Right cardiac atrium (tissue), 5 donors: ENCODE measurements around the gene CYP2C19. TPM values are rescaled to one million over a fixed set of nuclear protein-coding genes. Genes with fewer than 3 reads are reported as not detected.
"Not testable (repeated sequence)": the region's sequence is repeated elsewhere in the genome, so short reads cannot be mapped to it uniquely, and the experiment has no call there.

Experiments
- ATAC-seq, 2 donors: fragments of 200-7000 bp; cut with Tn5 transposase; one replicate each; pipeline versions ENCODE4 v1.8.0 to v1.9.1; 2020; ENCODE audit warnings: moderate library complexity in 2 of 2, mild to moderate bottlenecking in 1 of 2
- DNase-seq, 3 donors: peaks; one replicate each; pipeline ENCODE4 v3.0.0-alpha.2; 2020
- H3K27ac ChIP-seq: one replicate; pipeline ENCODE4 v1.5.1; 2013; ENCODE audit warnings: mild to moderate bottlenecking, low read length, control low read depth, moderate library complexity
- H3K27me3 ChIP-seq: one replicate; pipeline ENCODE4 v1.6.1; 2013; ENCODE audit not compliant: control insufficient read depth, insufficient read depth
- H3K4me1 ChIP-seq: one replicate; pipeline ENCODE4 v1.6.1; 2013; ENCODE audit warnings: low read length; ENCODE audit not compliant: control insufficient read depth, insufficient read depth
- H3K4me3 ChIP-seq: one replicate; pipeline ENCODE4 v1.5.1; 2013; ENCODE audit warnings: low read length, control low read depth
- H3K9me3 ChIP-seq: one replicate; pipeline ENCODE4 v1.6.1; 2013; ENCODE audit warnings: low read length; ENCODE audit not compliant: control insufficient read depth
- WGBS: extraction: QIAGEN DNeasy Blood & Tissue Kit; methylation state at CpG from one replicate; pipeline ENCODE4 v1.1.7; 2013; 5-methylcytosine and 5-hydroxymethylcytosine counted together
- intact Hi-C, 4 donors: fragments of 100-400 bp; cut with DNase I; formaldehyde crosslinking; loops; one replicate each; pipeline versions ENCODE4 v1.11.0 to v1.14.0; 2022 to 2023
- polyA plus RNA-seq: library from polyadenylated mRNA; stranded (reverse); fragments of 200-250 nt; gene quantifications from one replicate; pipeline ENCODE4 v1.2.3, GENCODE V29; 2013
- total RNA-seq, 4 donors: library from RNA; stranded (reverse); fragmentation: NEBNext Ultra II Directional; extraction: Animal tissue kit (Norgen Biotek cat#: 25700); gene quantifications; one replicate each; pipeline ENCODE4 v1.2.1, GENCODE V29; 2021
- donor health status: healthy with polysubstance abuse.
- donor health status: DM: no; HTN: yes; CAD: no.
- donor health status: DM: no; HTN: no; CAD: no.
- donor health status: DM: no; HTN: yes; CAD: no; lungs with severe emphysema.
- donor health status: DM: yes; HTN: yes; CAD: no.

CYP2C19 gene
- total and polyA plus RNA-seq, 5 donors: 0.05 TPM; not detected in 4

DNA sequence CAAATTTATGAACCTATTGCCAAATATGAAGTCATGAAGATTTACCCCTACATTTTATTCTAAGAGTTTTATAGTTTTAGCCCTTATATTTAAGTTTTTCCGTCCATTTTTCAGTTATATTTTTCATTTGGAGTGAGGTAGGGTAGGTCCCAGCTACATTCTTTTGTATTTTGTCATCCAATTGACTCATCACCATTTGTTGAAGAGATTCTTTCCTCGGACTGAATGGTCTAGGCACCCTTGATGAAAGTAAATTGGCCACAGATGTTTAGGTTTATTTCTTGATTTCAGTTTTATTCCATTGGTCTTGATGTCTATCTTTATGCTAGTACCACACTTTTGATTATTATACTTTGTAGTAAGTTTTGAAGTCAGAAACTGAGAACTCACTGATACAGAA, 22.7 kb downstream of the CYP2C19 start:
- H3K9me3 ChIP-seq: no peaks in the 10 kb centered on the region
- no peak overlapping the region for H3K4me3 ChIP-seq
- no peak for DNase-seq
- WGBS: 66% methylated on average over 2 of the region's 2 CpGs
- no peak for ATAC-seq
- no peaks in the 10 kb centered on the region for H3K4me1 ChIP-seq
- no peaks in the 10 kb centered on the region for H3K27me3 ChIP-seq
- intact Hi-C loops: no loop called here
- no peak overlapping the region for H3K27ac ChIP-seq

DNA sequence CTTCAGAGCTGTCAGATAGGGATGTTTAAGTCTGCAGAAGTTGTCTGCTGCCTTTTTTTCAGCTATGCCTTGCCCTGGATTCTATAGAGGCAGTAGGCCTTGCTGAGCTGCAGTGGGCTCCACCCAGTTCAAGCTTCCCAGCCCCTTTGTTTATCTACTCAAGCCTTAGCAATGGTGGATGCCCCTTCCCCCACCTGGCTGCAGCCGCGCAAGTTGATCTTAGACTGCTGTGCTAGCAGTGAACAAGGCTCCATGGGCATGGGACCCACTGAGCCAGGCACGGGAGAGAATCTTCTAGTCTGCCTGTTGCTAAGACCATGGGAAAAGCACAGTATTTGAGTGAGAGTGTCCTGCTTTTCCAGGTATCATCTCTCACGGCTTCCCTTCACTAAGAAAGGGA, 38.1 kb downstream of the CYP2C19 start:
- intact Hi-C loops, H3K27ac ChIP-seq, ATAC-seq, H3K27me3 ChIP-seq, DNase-seq, H3K4me3 ChIP-seq, H3K4me1 ChIP-seq, H3K9me3 ChIP-seq: not testable (repeated sequence)
- WGBS: 78% methylated on average over 4 of the region's 4 CpGs

DNA sequence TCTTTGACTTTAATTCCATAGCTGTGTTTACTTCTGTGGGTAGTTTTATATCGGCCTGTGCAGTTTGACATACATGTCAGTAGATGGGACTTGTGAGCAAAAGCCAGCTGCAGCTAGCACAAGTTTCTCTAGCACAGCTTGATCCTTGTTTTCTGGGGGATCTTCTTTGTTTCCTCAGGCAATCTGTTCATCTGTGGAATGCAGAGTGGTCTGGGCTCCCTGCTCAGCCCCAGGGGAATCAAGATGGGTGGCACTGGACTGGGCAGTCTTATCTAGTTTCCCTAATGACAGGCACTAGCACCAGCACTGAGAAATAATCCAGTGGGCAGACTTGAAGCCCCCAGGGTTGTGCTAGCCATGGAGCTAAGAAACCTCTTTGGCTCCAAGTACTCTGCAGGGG, 40.8 kb downstream of the CYP2C19 start:
- 58% methylated on average over 1 of the region's 1 CpG for WGBS
- Histone ChIP-seq H3K4me1 (no peaks in the 10 kb centered on the region), H3K9me3 (no peaks in the 10 kb centered on the region), H3K27me3 (no peaks in the 10 kb centered on the region), H3K27ac (no peak overlapping the region), H3K4me3 (no peak overlapping the region)
- intact Hi-C loops: no loop called here
- ATAC-seq (no peak), DNase-seq (no peak)

DNA sequence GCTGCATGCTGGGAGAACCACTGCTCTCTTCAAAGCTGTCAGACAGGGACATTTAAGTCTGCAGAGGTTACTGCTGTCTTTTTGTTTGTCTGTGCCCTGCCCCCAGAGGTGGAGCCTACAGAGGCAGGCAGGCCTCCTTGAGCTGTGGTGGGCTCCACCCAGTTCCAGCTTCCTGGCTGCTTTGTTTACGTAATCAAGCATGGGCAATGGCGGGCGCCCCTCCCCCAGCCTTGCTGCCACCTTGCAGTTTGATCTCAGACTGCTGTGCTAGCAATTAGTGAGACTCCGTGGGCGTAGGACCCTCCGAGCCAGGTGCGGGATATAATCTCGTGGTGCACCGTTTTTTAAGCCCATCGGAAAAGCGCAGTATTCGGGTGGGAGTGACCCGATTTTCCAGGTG, 67.5 kb downstream of the CYP2C19 start:
- 79% methylated on average over 12 of the region's 13 CpGs for WGBS
- DNase-seq: peak in 1 of 3 donors; percentile 21
- ATAC-seq, intact Hi-C loops, H3K9me3 ChIP-seq, H3K27me3 ChIP-seq, H3K4me1 ChIP-seq, H3K4me3 ChIP-seq, H3K27ac ChIP-seq: not testable (repeated sequence)

DNA sequence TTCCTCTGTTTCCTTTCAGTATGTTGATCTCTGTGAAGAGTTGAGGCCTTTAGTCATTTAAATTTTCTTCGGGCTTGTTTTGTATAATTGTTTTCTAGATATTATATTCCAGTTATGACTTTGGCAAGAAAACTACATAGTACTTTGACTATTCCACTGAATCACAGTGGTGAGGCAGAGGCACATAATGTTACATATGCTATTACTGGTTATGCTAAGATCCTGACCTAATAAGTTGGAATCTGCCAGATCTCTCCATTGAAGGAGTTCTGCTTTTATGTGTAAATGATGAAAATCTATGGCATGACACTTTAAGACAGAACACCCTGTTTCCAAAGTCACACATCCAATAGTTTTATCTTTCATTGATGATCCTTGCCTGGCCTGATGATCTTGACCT, 83.7 kb downstream of the CYP2C19 start:
- H3K4me3 ChIP-seq: no peak overlapping the region
- DNase-seq (no peak), ATAC-seq (no peak)
- H3K9me3 ChIP-seq: no peaks in the 10 kb centered on the region
- no peaks in the 10 kb centered on the region for H3K4me1 ChIP-seq
- no peak overlapping the region for H3K27ac ChIP-seq
- no peaks in the 10 kb centered on the region for H3K27me3 ChIP-seq
- intact Hi-C loops: no loop called here
- WGBS: 45% methylated on average over 1 of the region's 1 CpG

DNA sequence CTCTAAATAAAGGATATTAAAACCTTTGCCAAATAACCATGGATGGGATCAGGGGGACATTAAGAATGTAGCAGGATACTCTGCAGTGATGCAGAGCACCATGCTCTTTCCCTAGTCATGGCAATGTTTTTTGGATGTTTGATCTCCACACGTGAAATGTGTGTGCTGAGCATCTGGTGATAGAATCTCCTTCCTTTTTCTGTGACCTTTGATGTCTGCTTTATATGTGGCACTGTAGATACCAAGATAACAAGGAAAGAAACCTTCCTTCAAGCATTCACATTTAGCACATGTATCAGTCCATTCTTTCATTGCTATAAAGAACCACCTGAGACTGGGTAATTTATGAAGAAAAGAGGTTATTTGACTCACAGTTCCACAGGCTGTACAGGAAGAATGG, 88.3 kb downstream of the CYP2C19 start:
- H3K4me1 ChIP-seq: no peaks in the 10 kb centered on the region
- H3K27ac ChIP-seq: no peak overlapping the region
- H3K9me3 ChIP-seq: no peaks in the 10 kb centered on the region
- ATAC-seq (no peak), DNase-seq (no peak)
- H3K4me3 ChIP-seq: no peak overlapping the region
- intact Hi-C loops: no loop called here
- 33% methylated on average over 1 of the region's 1 CpG for WGBS
- H3K27me3 ChIP-seq: no peaks in the 10 kb centered on the region

DNA sequence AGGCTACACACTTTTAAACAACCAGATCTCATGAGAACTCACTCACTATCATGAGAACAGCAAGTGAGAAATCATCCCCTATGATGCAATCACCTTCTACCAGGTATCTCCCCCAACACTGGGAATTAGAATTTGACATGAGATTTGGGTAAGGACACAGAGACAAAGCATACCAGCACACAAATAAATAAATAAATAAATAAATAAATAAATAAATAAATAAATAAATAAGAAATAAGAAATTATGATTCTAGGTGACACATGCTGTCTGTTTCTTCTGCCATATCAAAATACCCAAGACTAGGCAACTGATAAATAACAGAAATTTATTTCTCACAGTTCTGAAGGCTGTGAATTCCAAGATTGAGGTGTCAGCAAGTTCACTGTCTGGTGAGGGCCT, 88.8 kb downstream of the CYP2C19 start:
- H3K27me3 ChIP-seq: no peaks in the 10 kb centered on the region
- no peak overlapping the region for H3K4me3 ChIP-seq
- intact Hi-C loops: no loop called here
- ATAC-seq: no peak
- H3K4me1 ChIP-seq: no peaks in the 10 kb centered on the region
- no peaks in the 10 kb centered on the region for H3K9me3 ChIP-seq
- no peak for DNase-seq
- no peak overlapping the region for H3K27ac ChIP-seq

DNA sequence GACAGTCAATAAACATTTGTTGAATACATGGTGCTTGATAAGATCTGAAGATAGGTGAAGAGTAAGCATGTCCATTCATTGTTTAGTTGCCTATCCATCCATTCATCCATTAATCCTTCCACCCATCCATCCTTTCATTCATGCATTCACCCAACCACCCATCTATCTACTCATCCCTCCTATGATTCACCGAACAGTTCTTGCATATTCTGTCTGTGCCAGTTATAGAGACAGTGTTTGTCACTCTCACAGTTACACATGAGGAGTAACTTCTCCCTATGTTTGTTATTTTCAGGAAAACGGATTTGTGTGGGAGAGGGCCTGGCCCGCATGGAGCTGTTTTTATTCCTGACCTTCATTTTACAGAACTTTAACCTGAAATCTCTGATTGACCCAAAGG, 90.0 kb downstream of the CYP2C19 start:
- intact Hi-C loops: no loop called here
- H3K4me1 ChIP-seq: no peaks in the 10 kb centered on the region
- H3K27me3 ChIP-seq: no peaks in the 10 kb centered on the region
- no peaks in the 10 kb centered on the region for H3K9me3 ChIP-seq
- WGBS: 81% methylated on average over 3 of the region's 3 CpGs
- no peak overlapping the region for H3K27ac ChIP-seq
- ATAC-seq: no peak
- no peak for DNase-seq
- no peak overlapping the region for H3K4me3 ChIP-seq

DNA sequence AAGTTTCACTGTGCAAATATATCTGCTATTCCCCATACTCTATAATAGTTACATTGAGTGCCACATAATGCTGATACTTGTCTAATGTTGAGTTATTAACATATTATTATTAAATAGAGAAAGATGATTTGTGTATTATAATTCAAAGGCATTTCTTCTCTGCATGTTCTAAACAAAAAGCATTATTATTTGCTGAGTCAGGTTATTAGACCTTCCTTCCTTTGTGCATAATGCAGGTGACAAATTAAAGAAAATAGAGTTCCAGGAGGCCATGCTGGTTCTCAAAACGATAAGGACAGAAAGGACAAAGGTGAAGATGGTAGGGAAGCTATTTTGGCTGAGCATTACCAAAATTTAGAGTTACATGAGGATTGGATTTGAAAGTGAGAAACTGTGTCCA, 90.6 kb downstream of the CYP2C19 start:
- no peak overlapping the region for H3K27ac ChIP-seq
- no peaks in the 10 kb centered on the region for H3K27me3 ChIP-seq
- no peaks in the 10 kb centered on the region for H3K4me1 ChIP-seq
- no peak overlapping the region for H3K4me3 ChIP-seq
- WGBS: 54% methylated on average over 1 of the region's 1 CpG
- DNase-seq (no peak), ATAC-seq (no peak)
- intact Hi-C loops: no loop called here
- H3K9me3 ChIP-seq: no peaks in the 10 kb centered on the region

DNA sequence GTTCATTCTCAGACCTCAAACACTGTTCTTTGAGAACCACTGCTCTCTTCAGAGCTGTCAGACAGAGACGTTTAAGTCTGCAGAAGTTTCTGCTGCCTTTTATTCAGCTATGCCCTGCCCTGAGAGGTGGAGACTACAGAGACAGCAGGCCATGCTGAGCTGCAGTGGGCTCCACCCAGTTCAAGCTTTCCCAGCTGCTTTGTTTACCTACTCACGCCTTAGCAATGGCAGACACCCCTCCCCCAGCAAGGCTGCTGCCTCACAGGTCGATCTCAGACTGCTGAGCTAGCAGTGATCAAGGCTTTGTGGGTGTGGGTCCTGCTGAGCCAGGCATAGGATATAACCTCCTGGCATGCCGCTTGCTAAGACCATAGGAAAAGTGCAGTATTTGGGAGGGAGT, 95.5 kb downstream of the CYP2C19 start:
- H3K4me3 ChIP-seq: no peak overlapping the region
- no peak overlapping the region for H3K27ac ChIP-seq
- H3K27me3 ChIP-seq: no peaks in the 10 kb centered on the region
- WGBS: 46% methylated on average over 4 of the region's 4 CpGs
- no peaks in the 10 kb centered on the region for H3K4me1 ChIP-seq
- intact Hi-C loops: no loop called here
- ATAC-seq (no peak), DNase-seq (peak in 1 of 3 donors; percentile 10)
- H3K9me3 ChIP-seq: no peaks in the 10 kb centered on the region

DNA sequence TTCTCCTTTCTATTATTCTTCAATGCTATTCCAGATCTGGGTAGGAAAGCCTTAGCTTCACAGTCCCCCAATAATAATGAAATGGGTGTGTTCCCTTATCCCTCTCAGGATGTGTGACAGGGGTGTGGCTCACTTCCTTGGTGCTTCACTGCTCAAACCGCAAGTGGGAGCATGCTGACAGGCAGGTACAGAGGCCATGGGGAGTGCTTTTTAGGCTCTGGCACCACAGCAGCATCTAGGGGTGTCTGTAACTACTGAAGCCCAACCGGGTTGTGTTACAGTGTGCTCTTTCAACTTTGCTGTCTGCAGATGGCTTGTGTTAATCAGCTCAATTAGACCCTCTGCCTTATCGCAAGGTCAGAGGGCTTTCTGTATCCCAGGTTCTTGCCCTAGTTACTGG, 96.6 kb downstream of the CYP2C19 start:
- no peaks in the 10 kb centered on the region for H3K9me3 ChIP-seq
- no peaks in the 10 kb centered on the region for H3K4me1 ChIP-seq
- H3K27me3 ChIP-seq: no peaks in the 10 kb centered on the region
- DNase-seq: no peak
- no peak overlapping the region for H3K27ac ChIP-seq
- ATAC-seq: no peak
- 77% methylated on average over 3 of the region's 3 CpGs for WGBS
- intact Hi-C loops: no loop called here
- H3K4me3 ChIP-seq: no peak overlapping the region

DNA sequence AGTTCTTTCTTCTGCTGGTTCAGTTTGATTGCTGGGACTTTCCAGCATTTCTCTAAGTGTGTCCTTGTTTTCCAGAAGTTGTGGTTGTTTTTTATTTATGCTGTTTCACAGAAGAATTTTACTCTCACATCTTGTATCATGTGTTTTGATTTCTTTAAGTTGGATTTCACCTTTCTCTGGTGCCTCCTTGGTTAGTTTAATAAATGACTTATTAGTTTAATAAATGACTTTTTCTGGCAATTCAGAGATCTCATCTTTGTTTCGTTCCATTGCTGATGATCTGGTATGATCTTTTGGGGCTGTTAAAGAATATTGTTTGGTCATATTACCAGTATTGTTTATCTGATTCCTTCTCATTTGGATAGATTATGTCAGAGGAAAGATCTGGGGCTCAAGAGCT, 116.2 kb downstream of the CYP2C19 start:
- WGBS: 90% methylated on average over 1 of the region's 1 CpG
- Histone ChIP-seq H3K27ac (no peak overlapping the region), H3K4me3 (no peak overlapping the region)

More for the DNA sequence above, 116.2 kb downstream of the CYP2C19 start:
- Histone ChIP-seq H3K9me3 (no peaks in the 10 kb centered on the region), H3K4me1 (no peaks in the 10 kb centered on the region), H3K27me3 (no peaks in the 10 kb centered on the region)
- DNase-seq (no peak), ATAC-seq (no peak)
- intact Hi-C loops: no loop called here
